ENCODE measurements around the gene C1QTNF8.

The C1QTNF8 gene

DNA sequence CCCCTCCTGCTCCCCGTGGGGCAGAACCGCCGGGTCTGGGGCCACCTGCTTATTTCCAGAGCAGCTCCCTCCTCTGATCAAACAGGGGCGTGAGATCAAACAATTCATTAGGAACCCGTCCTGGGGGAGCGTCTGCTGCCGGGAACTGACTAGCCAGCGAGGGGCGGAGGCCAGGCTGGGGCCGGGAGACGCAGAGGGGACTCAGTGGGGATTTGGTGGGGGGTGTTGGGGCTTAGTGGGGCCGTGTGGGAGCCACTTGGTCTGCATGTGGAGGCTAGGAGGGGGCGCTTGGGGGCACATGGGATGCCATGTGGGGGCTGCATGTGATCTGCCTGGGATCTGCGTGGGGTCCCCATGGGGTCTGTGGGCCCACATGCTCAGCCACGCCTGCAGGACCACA lies 36.4 kb upstream of the C1QTNF8 start:
- DNase-seq (ENCODE audit: insufficient read length, low spot score) (no peak), FAIRE-seq (no peak)
- TF ChIP-seq CTCF (IDR thresholded peaks at IDR 0.05; ENCODE audit: insufficient read depth, missing control alignments): no peak

DNA sequence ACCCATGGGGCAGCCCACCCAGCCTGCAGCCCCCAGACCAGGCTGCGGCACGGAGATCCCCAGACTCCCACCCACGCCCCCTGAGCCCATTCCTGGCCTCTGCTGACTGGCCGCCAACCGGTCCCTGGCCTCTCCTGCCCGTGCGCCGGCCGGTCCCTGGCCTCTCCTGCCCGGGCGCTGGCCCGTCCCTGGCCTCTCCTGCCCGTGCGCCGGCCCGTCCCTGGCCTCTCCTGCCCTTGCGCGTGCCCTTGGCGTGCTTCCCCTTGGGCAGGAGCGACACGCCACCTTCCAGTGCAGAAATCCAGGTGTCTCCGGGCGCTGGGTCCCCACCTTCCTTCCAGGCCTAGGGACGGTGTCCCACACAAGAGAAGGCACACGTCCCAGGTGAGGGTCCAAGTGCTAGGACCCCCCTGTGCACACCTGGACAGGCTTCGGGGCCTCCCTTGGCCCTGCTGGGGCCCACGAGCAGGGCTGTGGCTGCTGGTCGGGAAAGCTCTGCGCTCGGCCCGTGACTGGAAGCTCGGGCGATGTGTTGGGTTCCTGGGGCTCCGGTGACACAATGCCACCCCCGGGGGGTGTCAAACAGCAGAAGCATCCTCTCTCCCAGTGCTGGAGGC lies 35.4 kb upstream of the C1QTNF8 start:
- FAIRE-seq (no peak), DNase-seq (ENCODE audit: insufficient read length, low spot score) (no peak)
- TF ChIP-seq CTCF (IDR thresholded peaks at IDR 0.05; ENCODE audit: insufficient read depth, missing control alignments): no peak

DNA sequence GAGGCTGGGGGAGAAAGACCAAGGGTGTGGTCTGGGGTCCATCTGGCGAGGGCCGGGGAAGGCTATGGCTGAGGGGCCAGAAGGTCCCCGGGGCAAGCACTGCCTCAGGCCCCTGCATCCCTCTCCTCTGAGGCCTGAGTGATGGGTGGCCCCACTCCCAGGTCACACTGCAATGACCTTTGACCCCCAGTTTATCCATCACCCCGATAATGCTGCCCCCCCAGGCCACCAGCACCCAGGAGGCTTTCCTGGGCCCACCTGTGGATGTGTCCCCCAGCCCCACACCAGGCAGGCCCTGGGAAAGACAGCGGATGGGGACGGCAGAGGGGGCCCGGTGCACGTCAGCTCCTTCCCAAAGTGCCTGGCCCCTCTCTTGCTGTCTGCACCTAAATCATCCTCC lies 34.3 kb upstream of the C1QTNF8 start:
- TF ChIP-seq CTCF (IDR thresholded peaks at IDR 0.05; ENCODE audit: insufficient read depth, missing control alignments): no peak
- FAIRE-seq: no peak
- DNase-seq (ENCODE audit: insufficient read length, low spot score): no peak

GRCh38 chr16:1129106-1129960 lies 33.3 kb upstream of the C1QTNF8 start:
- TF ChIP-seq CTCF (IDR thresholded peaks at IDR 0.05; ENCODE audit: insufficient read depth, missing control alignments): no peak

DNA sequence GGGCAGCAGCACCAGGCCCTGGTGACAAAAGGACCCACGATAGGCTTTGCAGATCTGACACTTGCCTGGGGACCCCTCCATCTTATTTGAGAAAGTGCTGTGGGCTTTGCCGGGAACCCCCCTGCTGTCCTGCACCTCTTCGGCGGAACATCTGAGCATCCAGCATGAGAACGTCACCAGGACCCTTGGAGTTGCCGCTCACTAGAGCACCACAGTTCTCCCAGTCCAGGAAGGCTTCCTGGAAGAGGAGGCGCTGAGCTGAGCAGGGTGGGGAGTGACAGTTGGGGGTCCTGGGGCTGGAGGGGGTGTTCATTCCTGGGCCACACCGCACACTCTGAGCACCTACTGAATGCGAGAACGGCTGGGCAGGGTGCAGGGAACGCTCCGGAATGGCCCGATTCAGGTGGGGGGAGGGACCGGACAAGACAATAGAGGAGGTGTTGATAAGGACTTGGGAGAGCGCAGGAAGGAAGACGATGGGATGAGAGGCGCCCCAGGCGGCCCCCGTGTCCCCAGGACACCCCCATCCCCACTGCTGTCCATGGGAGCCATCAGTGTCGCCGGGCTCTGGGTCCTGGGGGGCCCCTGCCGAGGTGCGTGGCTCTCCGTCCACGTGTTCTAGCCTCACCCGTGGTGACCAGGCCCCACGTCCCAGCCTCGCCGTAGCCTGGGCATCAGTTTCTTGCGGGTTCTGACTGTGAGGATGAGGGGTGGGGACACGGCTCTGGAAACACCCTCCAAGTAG lies 32.1 kb upstream of the C1QTNF8 start:
- DNase-seq (ENCODE audit: insufficient read length, low spot score) (no peak), FAIRE-seq (no peak)
- TF ChIP-seq CTCF (IDR thresholded peaks at IDR 0.05; ENCODE audit: insufficient read depth, missing control alignments): no peak

More at GRCh38 chr16:1129106-1129960, 33.3 kb upstream of the C1QTNF8 start:
- FAIRE-seq: no peak
- no peak for DNase-seq (ENCODE audit: insufficient read length, low spot score)

DNA sequence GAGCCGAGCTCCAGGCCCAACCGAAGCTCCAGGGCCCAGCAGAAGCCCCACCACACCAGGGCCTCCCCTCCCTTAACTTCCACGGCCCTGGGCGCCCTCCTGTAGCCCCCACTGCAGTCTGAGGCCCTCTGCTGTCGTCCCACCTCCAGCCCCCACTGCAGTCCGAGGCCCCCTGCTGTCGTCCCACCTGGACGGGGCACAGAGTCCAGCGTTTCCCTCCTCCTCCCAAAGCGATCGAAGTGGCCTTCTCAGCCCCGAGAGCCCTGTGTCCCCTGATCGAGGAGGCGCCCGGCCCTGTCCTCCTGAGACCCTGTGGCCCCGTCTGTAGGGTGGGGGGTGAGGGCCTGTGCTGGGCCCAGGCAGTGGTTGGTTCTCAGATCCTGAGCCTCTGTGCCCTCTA lies 31.1 kb upstream of the C1QTNF8 start:
- no peak for TF ChIP-seq CTCF (IDR thresholded peaks at IDR 0.05; ENCODE audit: insufficient read depth, missing control alignments)
- no peak for FAIRE-seq

More for the DNA sequence above, 31.1 kb upstream of the C1QTNF8 start:
- no peak for DNase-seq (ENCODE audit: insufficient read length, low spot score)

All from D721Med (cell line).